GM19193 (cell line): ENCODE data around the gene UCHL5.

Experiments used
- POLR2A ChIP-seq: IDR thresholded peaks from 4 replicates; pipeline ENCODE4 v1.6.1; 2011; ENCODE audit not compliant: insufficient read depth, insufficient read length; ENCODE audit errors: extremely low read depth

UCHL5 gene

GRCh38 chr1:193079187-193079586, 20.0 kb upstream of the UCHL5 start:
- no peak for TF ChIP-seq POLR2A

- no peak for TF ChIP-seq POLR2A
These were observed 18.8 kb upstream of the UCHL5 start for GRCh38 chr1:193077991-193078390.

- TF ChIP-seq POLR2A: no peak
These were observed 11.8 kb upstream of the UCHL5 start for GRCh38 chr1:193070942-193071341.

- no peak for TF ChIP-seq POLR2A
These were observed 11.2 kb upstream of the UCHL5 start for GRCh38 chr1:193070386-193070753.

- TF ChIP-seq POLR2A: no peak
These were observed 10.7 kb upstream of the UCHL5 start for GRCh38 chr1:193069748-193070385.

- no peak for TF ChIP-seq POLR2A
These were observed 8.9 kb upstream of the UCHL5 start for GRCh38 chr1:193068013-193068412.

GRCh38 chr1:193066606-193067005, 7.4 kb upstream of the UCHL5 start:
- no peak for TF ChIP-seq POLR2A

GRCh38 chr1:193065954-193066353, 6.8 kb upstream of the UCHL5 start:
- TF ChIP-seq POLR2A: no peak

GRCh38 chr1:193062698-193063463, 3.7 kb upstream of the UCHL5 start:
- TF ChIP-seq POLR2A: no peak

- no peak for TF ChIP-seq POLR2A
These were observed 1.8 kb upstream of the UCHL5 start for GRCh38 chr1:193060938-193061337.

- TF ChIP-seq POLR2A: no peak
These were observed 1.2 kb upstream of the UCHL5 start for GRCh38 chr1:193060406-193060805.

- no peak for TF ChIP-seq POLR2A
These were observed 899 bp upstream of the UCHL5 start for GRCh38 chr1:193060115-193060403.

- peak; percentile 73 for TF ChIP-seq POLR2A
These were observed 455 bp downstream of the UCHL5 start for GRCh38 chr1:193058529-193059281.

- TF ChIP-seq POLR2A: no peak
These were observed 4.9 kb downstream of the UCHL5 start for GRCh38 chr1:193054169-193054675.

- TF ChIP-seq POLR2A: no peak
These were observed 16.1 kb downstream of the UCHL5 start for GRCh38 chr1:193042766-193043691.
